ENCODE data around the gene NUMBL. TPM values are rescaled to one million over a fixed set of nuclear protein-coding genes. Genes with fewer than 3 reads are reported as not detected.

The NUMBL gene
- total and polyA plus RNA-seq, 2 of the 4 experiments (the other 2 are of a cell fraction) = 6.3 to 29.0 TPM

DNA sequence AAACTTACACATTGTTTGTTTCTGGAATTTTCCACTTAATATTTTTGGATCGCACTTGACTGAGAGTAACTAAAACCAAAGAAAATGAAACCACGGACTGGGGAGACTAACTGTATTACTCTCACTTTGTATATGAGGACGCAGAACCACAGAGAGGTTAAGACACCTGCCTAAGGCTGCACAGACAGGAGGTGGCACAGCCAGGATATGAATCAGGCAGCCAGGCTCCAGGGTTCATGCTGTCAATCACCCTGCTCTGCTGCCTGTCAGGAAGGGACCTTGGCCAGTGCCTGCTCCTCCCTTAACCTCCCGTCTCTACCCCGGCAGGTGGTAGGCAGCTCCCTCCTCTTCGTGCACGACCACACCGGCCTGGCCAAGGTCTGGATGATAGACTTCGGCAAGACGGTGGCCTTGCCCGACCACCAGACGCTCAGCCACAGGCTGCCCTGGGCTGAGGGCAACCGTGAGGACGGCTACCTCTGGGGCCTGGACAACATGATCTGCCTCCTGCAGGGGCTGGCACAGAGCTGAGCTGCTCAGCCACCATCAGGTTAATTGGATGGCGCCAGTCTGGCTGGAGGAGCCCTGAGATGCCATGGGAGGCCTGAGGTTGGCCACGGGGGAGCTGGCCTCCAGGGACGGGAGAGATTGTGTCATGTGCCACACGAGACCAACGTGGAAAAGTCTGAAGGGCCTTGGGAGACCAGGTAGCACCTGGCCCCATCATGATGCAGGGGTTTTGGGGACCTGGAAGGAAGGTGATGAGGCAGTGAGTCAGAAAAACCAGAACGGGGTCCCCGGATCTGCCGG, 48.8 kb upstream of the NUMBL start (continued):
- no peak for TF ChIP-seq MAZ (IDR thresholded peaks at IDR 0.05; ENCODE audit: borderline replicate concordance, low read depth, low read length)

DNA sequence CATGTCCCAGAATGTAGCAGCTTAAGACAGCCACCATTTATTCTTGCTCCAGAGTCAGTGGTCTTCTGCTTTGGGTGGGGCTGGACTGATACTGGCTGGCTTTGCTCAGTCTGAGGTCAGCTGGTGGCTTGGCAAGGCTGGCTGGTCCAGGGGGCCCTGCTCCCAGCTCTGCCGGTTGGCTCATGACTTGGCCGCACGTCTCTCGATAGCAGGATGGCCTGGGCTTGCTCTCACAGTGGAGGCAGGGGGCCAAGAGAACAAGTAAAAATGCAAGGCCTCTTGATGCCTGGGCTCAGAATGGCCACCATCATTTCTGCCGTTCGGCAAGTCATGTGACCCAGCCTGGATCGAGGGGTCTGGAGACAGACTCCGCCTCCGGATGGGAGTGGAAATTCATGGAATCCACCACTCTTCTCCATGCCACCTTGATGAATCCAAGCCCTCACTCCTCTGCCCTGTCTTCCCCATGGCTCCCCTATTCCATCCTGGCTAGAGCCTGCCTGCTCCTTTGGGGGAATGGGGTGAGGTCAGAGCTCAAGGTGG, 46.7 kb upstream of the NUMBL start:
- ChIA-PET CTCF (no interaction called here), POLR2A (ENCODE audit: unreplicated experiment) (no interaction called here)
- no peak overlapping the region for H2BK20ac ChIP-seq (ENCODE audit: low read depth, low read length)
- no peaks in the 10 kb centered on the region for H3K9me3 ChIP-seq (ENCODE audit: control insufficient read depth, insufficient read depth, low read length)
- H4K91ac ChIP-seq (ENCODE audit: insufficient read depth, low read depth, low read length) = no peak overlapping the region
- no peak for DNase-seq
- intact Hi-C loops (cut with micrococcal nuclease) = no loop called here
- H2BK5ac ChIP-seq (ENCODE audit: low read depth, low read length, poor library complexity, severe bottlenecking) = no peak overlapping the region
- H2BK120ac ChIP-seq (ENCODE audit: low read depth, low read length) = no peak overlapping the region
- H3K4me2 ChIP-seq (ENCODE audit: low read depth, low read length) = no peak overlapping the region
- no peak overlapping the region for H2BK15ac ChIP-seq (ENCODE audit: low read depth, low read length)
- H2AK5ac ChIP-seq (ENCODE audit: low read depth, low read length) = no peak overlapping the region
- H3K9ac ChIP-seq (ENCODE audit: low read depth, low read length) = no peak overlapping the region
- peaks cover 49% of the 10 kb centered on the region for H3K36me3 ChIP-seq (ENCODE audit: control insufficient read depth, insufficient read depth, low read length)
- H3K14ac ChIP-seq (replicated peaks; ENCODE audit: low read depth, low read length) = no peak overlapping the region
- WGBS, 2 experiments (ENCODE audit: extremely low coverage in 2 of 2, insufficient read length in 1 of 2) = 75% methylated on average over 2 of the region's 9 CpGs; no CpG with 5 or more reads in 1 of the 2 experiments
- dilution Hi-C loops (cut with HindIII; ENCODE audit: low sequenced_read_pairs, unreplicated experiment) = no loop called here
- in situ Hi-C loops (cut with MboI; ENCODE audit: low sequenced_read_pairs) = no loop called here
- no peak overlapping the region for H3K4ac ChIP-seq (ENCODE audit: low read depth, low read length)
- no peaks in the 10 kb centered on the region for H3K4me1 ChIP-seq (ENCODE audit: control insufficient read depth, insufficient read depth, low read length)
- no peaks in the 10 kb centered on the region for H3K9me1 ChIP-seq (ENCODE audit: insufficient read depth, low read length)
- H2AFZ ChIP-seq (replicated peaks; ENCODE audit: low read length, poor library complexity) = no peak overlapping the region
- H3K79me1 ChIP-seq (ENCODE audit: low read depth in 1 of 2, low read length in 2 of 2) = no peaks in the 10 kb centered on the region; a peak in 1 of 4 replicates
- ATAC-seq (ENCODE audit: low read depth) = no peak
- TF ChIP-seq MAFK (IDR thresholded peaks at IDR 0.05; ENCODE audit: low read depth, low read length) (no peak), BHLHE40 (IDR thresholded peaks at IDR 0.05; ENCODE audit: low read depth, low read length) (no peak), CEBPB (IDR thresholded peaks at IDR 0.05; ENCODE audit: low read depth, low read length) (no peak), SMC3 (IDR thresholded peaks at IDR 0.05; ENCODE audit: low read depth, low read length) (no peak), POLR2A (IDR thresholded peaks at IDR 0.05; ENCODE audit: low read depth, low read length) (no peak), CHD1 (IDR thresholded peaks at IDR 0.05; ENCODE audit: low read depth, low read length) (no peak), FOS (IDR thresholded peaks at IDR 0.05; ENCODE audit: low read depth, low read length) (no peak)
- TF ChIP-seq, protein P1, sequence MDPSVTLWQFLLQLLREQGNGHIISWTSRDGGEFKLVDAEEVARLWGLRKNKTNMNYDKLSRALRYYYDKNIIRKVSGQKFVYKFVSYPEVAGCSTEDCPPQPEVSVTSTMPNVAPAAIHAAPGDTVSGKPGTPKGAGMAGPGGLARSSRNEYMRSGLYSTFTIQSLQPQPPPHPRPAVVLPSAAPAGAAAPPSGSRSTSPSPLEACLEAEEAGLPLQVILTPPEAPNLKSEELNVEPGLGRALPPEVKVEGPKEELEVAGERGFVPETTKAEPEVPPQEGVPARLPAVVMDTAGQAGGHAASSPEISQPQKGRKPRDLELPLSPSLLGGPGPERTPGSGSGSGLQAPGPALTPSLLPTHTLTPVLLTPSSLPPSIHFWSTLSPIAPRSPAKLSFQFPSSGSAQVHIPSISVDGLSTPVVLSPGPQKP (IDR thresholded peaks at IDR 0.05; ENCODE audit: borderline replicate concordance, low read depth, low read length) = no peak
- TF ChIP-seq, protein P2, sequence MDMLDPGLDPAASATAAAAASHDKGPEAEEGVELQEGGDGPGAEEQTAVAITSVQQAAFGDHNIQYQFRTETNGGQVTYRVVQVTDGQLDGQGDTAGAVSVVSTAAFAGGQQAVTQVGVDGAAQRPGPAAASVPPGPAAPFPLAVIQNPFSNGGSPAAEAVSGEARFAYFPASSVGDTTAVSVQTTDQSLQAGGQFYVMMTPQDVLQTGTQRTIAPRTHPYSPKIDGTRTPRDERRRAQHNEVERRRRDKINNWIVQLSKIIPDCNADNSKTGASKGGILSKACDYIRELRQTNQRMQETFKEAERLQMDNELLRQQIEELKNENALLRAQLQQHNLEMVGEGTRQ (IDR thresholded peaks at IDR 0.05; ENCODE audit: low read depth, low read length) = no peak
- TF ChIP-seq, protein P3, sequence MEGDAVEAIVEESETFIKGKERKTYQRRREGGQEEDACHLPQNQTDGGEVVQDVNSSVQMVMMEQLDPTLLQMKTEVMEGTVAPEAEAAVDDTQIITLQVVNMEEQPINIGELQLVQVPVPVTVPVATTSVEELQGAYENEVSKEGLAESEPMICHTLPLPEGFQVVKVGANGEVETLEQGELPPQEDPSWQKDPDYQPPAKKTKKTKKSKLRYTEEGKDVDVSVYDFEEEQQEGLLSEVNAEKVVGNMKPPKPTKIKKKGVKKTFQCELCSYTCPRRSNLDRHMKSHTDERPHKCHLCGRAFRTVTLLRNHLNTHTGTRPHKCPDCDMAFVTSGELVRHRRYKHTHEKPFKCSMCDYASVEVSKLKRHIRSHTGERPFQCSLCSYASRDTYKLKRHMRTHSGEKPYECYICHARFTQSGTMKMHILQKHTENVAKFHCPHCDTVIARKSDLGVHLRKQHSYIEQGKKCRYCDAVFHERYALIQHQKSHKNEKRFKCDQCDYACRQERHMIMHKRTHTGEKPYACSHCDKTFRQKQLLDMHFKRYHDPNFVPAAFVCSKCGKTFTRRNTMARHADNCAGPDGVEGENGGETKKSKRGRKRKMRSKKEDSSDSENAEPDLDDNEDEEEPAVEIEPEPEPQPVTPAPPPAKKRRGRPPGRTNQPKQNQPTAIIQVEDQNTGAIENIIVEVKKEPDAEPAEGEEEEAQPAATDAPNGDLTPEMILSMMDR (conservative IDR thresholded peaks at IDR 0.05; ENCODE audit: low read depth, low read length) = no peak
- H3K56ac ChIP-seq (ENCODE audit: extremely low read depth, insufficient read depth, low read length) = no peak overlapping the region
- H4K20me1 ChIP-seq (ENCODE audit: insufficient read depth, low read length) = no peaks in the 10 kb centered on the region
- H3K4me3 ChIP-seq (ENCODE audit: insufficient read depth, low read depth, low read length) = no peak overlapping the region
- no peaks in the 10 kb centered on the region for H3K27me3 ChIP-seq (ENCODE audit: control insufficient read depth, insufficient read depth, low read length)
- no peak overlapping the region for H4K5ac ChIP-seq (ENCODE audit: low read depth, low read length)
- H3K27ac ChIP-seq (ENCODE audit: insufficient read depth, low read length) = no peak overlapping the region
- no peak overlapping the region for H4K8ac ChIP-seq (ENCODE audit: low read depth in 2 of 2, low read length in 2 of 2)
- no peak overlapping the region for H3K23ac ChIP-seq (ENCODE audit: low read depth, low read length)
- BruUV-seq (replicated peaks) = no TSS peak
- H2AK9ac ChIP-seq (replicated peaks; ENCODE audit: low read depth, low read length, poor library complexity) = no peak overlapping the region
- no peak overlapping the region for H3K18ac ChIP-seq (ENCODE audit: low read depth, low read length)
